Activated CD4-positive, alpha-beta T cell treated with anti-CD3 and anti-CD28 coated beads, Interleukin-2, amount 50 U/mL, for 16 hours (primary cell): Measurements from ENCODE around the gene CLDN7.

Experiments
- DNase-seq: peaks from one replicate; pipeline ENCODE4 v3.0.0-alpha.2; 2020

Gene CLDN7

GRCh38 chr17:7218166-7218565 lies 44.1 kb downstream of the CLDN7 start:
- DNase-seq = no peak

GRCh38 chr17:7217113-7217987 lies 44.9 kb downstream of the CLDN7 start:
- no peak for DNase-seq

- DNase-seq = no peak
These were observed 45.8 kb downstream of the CLDN7 start for GRCh38 chr17:7216242-7217112.

- no peak for DNase-seq
These were observed 46.6 kb downstream of the CLDN7 start for GRCh38 chr17:7215652-7216180.

GRCh38 chr17:7215136-7215638 lies 47.1 kb downstream of the CLDN7 start:
- no peak for DNase-seq

- DNase-seq = peak; percentile 99
These were observed 47.8 kb downstream of the CLDN7 start for GRCh38 chr17:7214300-7215135.

GRCh38 chr17:7213895-7214299 lies 48.4 kb downstream of the CLDN7 start:
- DNase-seq = peak; percentile 60

- DNase-seq = no peak
These were observed 50.6 kb downstream of the CLDN7 start for GRCh38 chr17:7211491-7212273.
